ENCODE results near the gene CFAP54. TPM values are rescaled to one million over a fixed set of nuclear protein-coding genes. Genes with fewer than 3 reads are reported as not detected.

CFAP54 gene
- total and polyA plus RNA-seq, 2 donors = 0.41 to 6.8 TPM

DNA sequence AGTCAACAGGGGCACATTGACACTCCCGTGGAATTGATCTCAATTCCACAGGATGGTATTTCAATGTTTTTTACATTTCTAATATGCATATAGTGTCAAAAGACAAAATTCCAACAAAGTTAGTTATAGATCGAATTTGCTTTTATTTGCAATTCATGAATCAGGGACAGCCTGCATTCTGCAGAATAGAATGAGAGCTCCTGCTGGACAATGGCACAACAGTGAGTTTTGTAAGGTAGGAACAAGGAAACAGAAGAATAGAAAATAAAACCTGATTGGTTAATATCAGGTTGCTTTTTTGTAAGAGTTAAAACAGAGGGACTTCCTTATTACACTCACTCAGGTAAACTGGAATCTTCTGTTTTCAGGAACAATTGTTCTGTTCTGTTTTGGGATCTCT is 384.8 kb downstream of the CFAP54 start:
- Histone ChIP-seq H3K4me3 (ENCODE audit: low read depth, low read length) (no peak overlapping the region), H3K4me1 (ENCODE audit: insufficient read depth) (no peaks in the 10 kb centered on the region), H3K36me3 (ENCODE audit: insufficient read depth) (no peaks in the 10 kb centered on the region), H3K27ac (ENCODE audit: low read depth) (no peak overlapping the region)
- DNase-seq (ENCODE audit: extremely low spot score) = no peak
- WGBS = 96% methylated on average over 2 of the region's 2 CpGs

GRCh38 chr12:96876966-96877365 is 387.6 kb downstream of the CFAP54 start:
- H3K27ac ChIP-seq (ENCODE audit: low read depth) = no peak overlapping the region
- no peak for DNase-seq (ENCODE audit: extremely low spot score)
- no peaks in the 10 kb centered on the region for H3K4me1 ChIP-seq (ENCODE audit: insufficient read depth)
- H3K36me3 ChIP-seq (ENCODE audit: insufficient read depth) = no peaks in the 10 kb centered on the region
- no peak overlapping the region for H3K4me3 ChIP-seq (ENCODE audit: low read depth, low read length)
- WGBS = 81% methylated on average over 3 of the region's 3 CpGs

GRCh38 chr12:96878704-96879103 is 389.3 kb downstream of the CFAP54 start:
- H3K4me1 ChIP-seq (ENCODE audit: insufficient read depth) = no peaks in the 10 kb centered on the region
- no peak for DNase-seq (ENCODE audit: extremely low spot score)
- H3K4me3 ChIP-seq (ENCODE audit: low read depth, low read length) = no peak overlapping the region
- WGBS = 49% methylated on average over 1 of the region's 1 CpG
- no peak overlapping the region for H3K27ac ChIP-seq (ENCODE audit: low read depth)
- H3K36me3 ChIP-seq (ENCODE audit: insufficient read depth) = no peaks in the 10 kb centered on the region

- Histone ChIP-seq H3K36me3 (ENCODE audit: insufficient read depth) (no peaks in the 10 kb centered on the region), H3K4me1 (ENCODE audit: insufficient read depth) (no peaks in the 10 kb centered on the region), H3K27ac (ENCODE audit: low read depth) (no peak overlapping the region), H3K4me3 (ENCODE audit: low read depth, low read length) (no peak overlapping the region)
- DNase-seq (ENCODE audit: extremely low spot score) = no peak
- WGBS = 79% methylated on average over 4 of the region's 4 CpGs
These were observed 389.9 kb downstream of the CFAP54 start for GRCh38 chr12:96879301-96879700.

GRCh38 chr12:96880220-96880619 is 390.8 kb downstream of the CFAP54 start:
- WGBS = 92% methylated on average over 3 of the region's 3 CpGs
- Histone ChIP-seq H3K4me1 (ENCODE audit: insufficient read depth) (no peaks in the 10 kb centered on the region), H3K27ac (ENCODE audit: low read depth) (no peak overlapping the region), H3K4me3 (ENCODE audit: low read depth, low read length) (no peak overlapping the region), H3K36me3 (ENCODE audit: insufficient read depth) (no peaks in the 10 kb centered on the region)
- DNase-seq (ENCODE audit: extremely low spot score) = no peak

DNA sequence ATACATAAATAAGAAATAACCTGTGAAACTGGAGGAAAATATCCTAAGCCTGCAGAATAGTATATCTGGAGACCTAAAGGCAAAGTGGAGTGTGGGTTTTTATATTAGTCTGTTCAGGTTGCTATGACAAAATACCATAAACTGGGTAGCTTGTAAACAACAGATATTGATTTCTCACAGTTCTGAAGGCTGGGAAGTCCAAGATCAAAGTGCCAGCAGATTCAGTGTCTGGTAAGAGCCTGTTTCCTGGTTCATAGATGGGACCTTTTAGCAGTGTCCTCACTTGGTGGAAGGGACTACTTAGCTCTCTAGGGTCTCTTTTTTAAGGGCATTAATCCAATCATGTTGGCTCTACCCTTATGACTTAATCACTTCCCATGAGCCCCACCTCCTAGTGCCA is 392.2 kb downstream of the CFAP54 start:
- H3K4me1 ChIP-seq (ENCODE audit: insufficient read depth) = no peaks in the 10 kb centered on the region
- DNase-seq (ENCODE audit: extremely low spot score) = no peak

GRCh38 chr12:96882862-96883261 is 393.5 kb downstream of the CFAP54 start:
- DNase-seq (ENCODE audit: extremely low spot score) = no peak
- Histone ChIP-seq H3K4me1 (ENCODE audit: insufficient read depth) (no peaks in the 10 kb centered on the region), H3K27ac (ENCODE audit: low read depth) (no peak overlapping the region), H3K36me3 (ENCODE audit: insufficient read depth) (no peaks in the 10 kb centered on the region), H3K4me3 (ENCODE audit: low read depth, low read length) (no peak overlapping the region)
- 64% methylated on average over 2 of the region's 2 CpGs for WGBS

More for the DNA sequence above, 392.2 kb downstream of the CFAP54 start:
- Histone ChIP-seq H3K36me3 (ENCODE audit: insufficient read depth) (no peaks in the 10 kb centered on the region), H3K27ac (ENCODE audit: low read depth) (no peak overlapping the region), H3K4me3 (ENCODE audit: low read depth, low read length) (no peak overlapping the region)

GRCh38 chr12:96883571-96883970 is 394.2 kb downstream of the CFAP54 start:
- Histone ChIP-seq H3K27ac (ENCODE audit: low read depth) (no peak overlapping the region), H3K4me1 (ENCODE audit: insufficient read depth) (no peaks in the 10 kb centered on the region), H3K36me3 (ENCODE audit: insufficient read depth) (no peaks in the 10 kb centered on the region), H3K4me3 (ENCODE audit: low read depth, low read length) (no peak overlapping the region)
- 90% methylated on average over 4 of the region's 4 CpGs for WGBS
- no peak for DNase-seq (ENCODE audit: extremely low spot score)

- H3K36me3 ChIP-seq (ENCODE audit: insufficient read depth) = no peaks in the 10 kb centered on the region
- H3K4me1 ChIP-seq (ENCODE audit: insufficient read depth) = no peaks in the 10 kb centered on the region
- H3K4me3 ChIP-seq (ENCODE audit: low read depth, low read length) = no peak overlapping the region
- no peak overlapping the region for H3K27ac ChIP-seq (ENCODE audit: low read depth)
- DNase-seq (ENCODE audit: extremely low spot score) = peak; percentile 49
- 43% methylated on average over 4 of the region's 4 CpGs for WGBS
These were observed 397.8 kb downstream of the CFAP54 start for GRCh38 chr12:96886998-96887677.

- Histone ChIP-seq H3K36me3 (ENCODE audit: insufficient read depth) (no peaks in the 10 kb centered on the region), H3K4me1 (ENCODE audit: insufficient read depth) (no peaks in the 10 kb centered on the region), H3K4me3 (ENCODE audit: low read depth, low read length) (no peak overlapping the region), H3K27ac (ENCODE audit: low read depth) (no peak overlapping the region)
- 41% methylated on average over 5 of the region's 5 CpGs for WGBS
- DNase-seq (ENCODE audit: extremely low spot score) = no peak
These were observed 400.0 kb downstream of the CFAP54 start for GRCh38 chr12:96889273-96889933.

DNA sequence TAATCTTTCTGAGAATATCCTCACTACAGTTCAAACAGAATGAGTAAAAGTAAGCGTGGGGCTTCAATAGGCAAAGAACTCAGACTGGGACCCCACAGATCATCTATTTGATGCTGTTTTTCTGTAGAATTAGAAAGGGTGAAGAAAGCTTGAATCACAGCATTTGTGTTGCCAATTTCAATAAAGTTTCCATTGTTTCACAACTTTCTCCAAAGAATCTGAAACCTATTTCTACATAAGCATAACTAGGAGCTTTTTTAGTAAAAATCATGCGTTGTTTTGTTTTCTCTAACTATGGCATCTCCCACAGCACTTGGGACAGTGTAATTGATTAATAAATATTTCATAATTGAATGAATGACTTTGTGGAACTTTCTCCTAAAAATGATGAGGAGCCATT is 401.0 kb downstream of the CFAP54 start:
- DNase-seq (ENCODE audit: extremely low spot score) = no peak
- H3K4me1 ChIP-seq (ENCODE audit: insufficient read depth) = no peaks in the 10 kb centered on the region
- H3K4me3 ChIP-seq (ENCODE audit: low read depth, low read length) = no peak overlapping the region
- H3K36me3 ChIP-seq (ENCODE audit: insufficient read depth) = no peaks in the 10 kb centered on the region
- H3K27ac ChIP-seq (ENCODE audit: low read depth) = no peak overlapping the region
- WGBS = 94% methylated on average over 2 of the region's 2 CpGs

- H3K4me3 ChIP-seq (ENCODE audit: low read depth, low read length) = no peak overlapping the region
These were observed 402.7 kb downstream of the CFAP54 start for GRCh38 chr12:96892104-96892503.

GRCh38 chr12:96897421-96897820 is 408.0 kb downstream of the CFAP54 start:
- no peaks in the 10 kb centered on the region for H3K4me1 ChIP-seq (ENCODE audit: insufficient read depth)

More at GRCh38 chr12:96892104-96892503, 402.7 kb downstream of the CFAP54 start:
- H3K27ac ChIP-seq (ENCODE audit: low read depth) = no peak overlapping the region
- no peaks in the 10 kb centered on the region for H3K36me3 ChIP-seq (ENCODE audit: insufficient read depth)
- WGBS = 45% methylated on average over 3 of the region's 3 CpGs
- no peaks in the 10 kb centered on the region for H3K4me1 ChIP-seq (ENCODE audit: insufficient read depth)
- peak; percentile 33 for DNase-seq (ENCODE audit: extremely low spot score)

DNA sequence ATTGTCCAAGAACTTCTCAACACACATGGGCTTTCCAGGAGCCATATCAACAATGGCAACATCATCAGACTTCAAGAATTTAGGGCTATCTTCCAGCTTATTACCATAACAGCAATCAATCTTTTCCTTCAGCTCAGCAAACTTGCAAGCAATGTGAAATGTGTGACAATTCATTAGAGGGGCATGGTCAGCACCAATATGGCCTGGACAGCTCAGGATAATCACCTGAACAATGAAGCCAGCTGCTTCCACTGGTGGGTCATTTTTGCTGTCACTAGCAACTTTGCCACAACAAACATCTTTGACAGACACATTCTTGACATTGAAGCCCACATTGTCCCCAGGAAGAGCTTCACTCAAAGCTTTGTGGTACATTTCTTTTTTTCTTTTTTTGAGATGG is 411.8 kb downstream of the CFAP54 start:
- no peaks in the 10 kb centered on the region for H3K36me3 ChIP-seq (ENCODE audit: insufficient read depth)
- no peak overlapping the region for H3K27ac ChIP-seq (ENCODE audit: low read depth)
- H3K4me1 ChIP-seq (ENCODE audit: insufficient read depth) = no peaks in the 10 kb centered on the region
- no peak overlapping the region for H3K4me3 ChIP-seq (ENCODE audit: low read depth, low read length)
- DNase-seq (ENCODE audit: extremely low spot score) = no peak

More at GRCh38 chr12:96897421-96897820, 408.0 kb downstream of the CFAP54 start:
- DNase-seq (ENCODE audit: extremely low spot score) = no peak
- 72% methylated on average over 3 of the region's 3 CpGs for WGBS
- H3K27ac ChIP-seq (ENCODE audit: low read depth) = no peak overlapping the region
- no peak overlapping the region for H3K4me3 ChIP-seq (ENCODE audit: low read depth, low read length)
- H3K36me3 ChIP-seq (ENCODE audit: insufficient read depth) = no peaks in the 10 kb centered on the region
